Upper lobe of right lung (tissue), 1 donor: Measurements from ENCODE around the gene XYLT1. TPM values are rescaled to one million over a fixed set of nuclear protein-coding genes. Genes with fewer than 3 reads are reported as not detected.

Experiments
- ATAC-seq: fragments of 200-7000 bp; cut with Tn5 transposase; one replicate; pipeline ENCODE4 v1.9.1; 2020; ENCODE audit warnings: mild to moderate bottlenecking, moderate library complexity
- DNase-seq: peaks from one replicate; pipeline ENCODE4 v3.0.0-alpha.2; 2020
- H3K27ac ChIP-seq: fragments of 200-600 bp; one replicate; pipeline ENCODE4 v1.8.0; 2022
- H3K27me3 ChIP-seq: fragments of 200-600 bp; one replicate; pipeline ENCODE4 v1.8.0; 2022; ENCODE audit warnings: mild to moderate bottlenecking
- H3K36me3 ChIP-seq: fragments of 200-600 bp; one replicate; pipeline ENCODE4 v1.8.0; 2022
- H3K4me1 ChIP-seq: fragments of 200-600 bp; one replicate; pipeline ENCODE4 v1.8.0; 2022
- H3K4me3 ChIP-seq: fragments of 200-600 bp; one replicate; pipeline ENCODE4 v1.8.0; 2022; ENCODE audit warnings: mild to moderate bottlenecking
- H3K9me3 ChIP-seq: fragments of 200-600 bp; one replicate; pipeline ENCODE4 v1.8.0; 2022
- CTCF ChIP-seq: fragments of 200-600 bp; IDR thresholded peaks from one replicate; pipeline ENCODE4 v1.8.0; 2022; ENCODE audit warnings: antibody characterized with exemption
- intact Hi-C: fragments of 100-400 bp; cut with DNase I; formaldehyde crosslinking; loops from one replicate; pipeline ENCODE4 v1.11.0; 2022
- total RNA-seq: library from RNA; stranded (reverse); fragmentation: NEBNext Ultra II Directional; extraction: Animal tissue kit (Norgen Biotek cat#: 25700); gene quantifications from one replicate; pipeline ENCODE4 v1.2.1, GENCODE V29; 2021
- donor health status: DM: no; HTN: yes; CAD: no; lungs with severe emphysema.

The XYLT1 gene
- total RNA-seq, 1 donor from 2014 or later = 12.1 TPM

GRCh38 chr16:17160920-17161431, 309.8 kb downstream of the XYLT1 start:
- Histone ChIP-seq H3K27ac (no peak overlapping the region), H3K4me1 (no peaks in the 10 kb centered on the region), H3K4me3 (no peak overlapping the region), H3K9me3 (no peaks in the 10 kb centered on the region), H3K36me3 (no peaks in the 10 kb centered on the region), H3K27me3 (no peaks in the 10 kb centered on the region)
- DNase-seq (no peak), ATAC-seq (no peak)
- TF ChIP-seq CTCF = no peak
- intact Hi-C loops = no loop called here

- no peak for DNase-seq
Measured at GRCh38 chr16:17160285-17160853, 310.4 kb downstream of the XYLT1 start.

GRCh38 chr16:17159617-17160016, 311.1 kb downstream of the XYLT1 start:
- intact Hi-C loops = no loop called here
- ATAC-seq = no peak
- no peak for TF ChIP-seq CTCF

More at GRCh38 chr16:17160285-17160853, 310.4 kb downstream of the XYLT1 start:
- intact Hi-C loops = no loop called here
- H3K4me3 ChIP-seq = no peak overlapping the region
- no peaks in the 10 kb centered on the region for H3K4me1 ChIP-seq
- no peak overlapping the region for H3K27ac ChIP-seq
- no peaks in the 10 kb centered on the region for H3K27me3 ChIP-seq
- no peak for ATAC-seq
- no peaks in the 10 kb centered on the region for H3K9me3 ChIP-seq
- no peaks in the 10 kb centered on the region for H3K36me3 ChIP-seq
- TF ChIP-seq CTCF = no peak

GRCh38 chr16:17155936-17156335, 314.8 kb downstream of the XYLT1 start:
- Histone ChIP-seq H3K4me3 (no peak overlapping the region), H3K4me1 (no peaks in the 10 kb centered on the region), H3K36me3 (no peaks in the 10 kb centered on the region), H3K27ac (no peak overlapping the region), H3K27me3 (no peaks in the 10 kb centered on the region), H3K9me3 (no peaks in the 10 kb centered on the region)
- ATAC-seq (no peak), DNase-seq (no peak)
- no peak for TF ChIP-seq CTCF
- intact Hi-C loops = no loop called here

More at GRCh38 chr16:17159617-17160016, 311.1 kb downstream of the XYLT1 start:
- Histone ChIP-seq H3K4me1 (no peaks in the 10 kb centered on the region), H3K27me3 (no peaks in the 10 kb centered on the region), H3K27ac (no peak overlapping the region), H3K9me3 (no peaks in the 10 kb centered on the region), H3K4me3 (no peak overlapping the region), H3K36me3 (no peaks in the 10 kb centered on the region)
- no peak for DNase-seq

GRCh38 chr16:17155485-17155884, 315.3 kb downstream of the XYLT1 start:
- Histone ChIP-seq H3K36me3 (no peaks in the 10 kb centered on the region), H3K9me3 (no peaks in the 10 kb centered on the region), H3K27me3 (no peaks in the 10 kb centered on the region), H3K4me3 (no peak overlapping the region), H3K27ac (no peak overlapping the region), H3K4me1 (no peaks in the 10 kb centered on the region)
- no peak for DNase-seq
- no peak for TF ChIP-seq CTCF
- ATAC-seq = no peak
- intact Hi-C loops = no loop called here

GRCh38 chr16:17154981-17155380, 315.8 kb downstream of the XYLT1 start:
- Histone ChIP-seq H3K4me3 (no peak overlapping the region), H3K27ac (no peak overlapping the region), H3K36me3 (no peaks in the 10 kb centered on the region), H3K9me3 (no peaks in the 10 kb centered on the region), H3K4me1 (no peaks in the 10 kb centered on the region), H3K27me3 (no peaks in the 10 kb centered on the region)
- intact Hi-C loops = no loop called here
- TF ChIP-seq CTCF = no peak
- ATAC-seq (peak; percentile 86), DNase-seq (no peak)
